Keratinocyte (primary cell): ENCODE measurements around the gene ACTG1. TPM values are rescaled to one million over a fixed set of nuclear protein-coding genes. Genes with fewer than 3 reads are reported as not detected.

ENCODE experiments used
- DNase-seq: peaks from one replicate; pipeline ENCODE4 v3.0.0-alpha.2; 2011; ENCODE audit warnings: low read depth, missing footprints, low spot score
- FAIRE-seq: peaks from 2 replicates; lab custom pipeline; 2011; peaks lifted over from hg19 to GRCh38; lab: Jason Lieb, UNC
- H2AFZ ChIP-seq: 2 replicates; pipeline ENCODE4 v1.6.0; 2012; ENCODE audit warnings: low read length, control low read depth, inconsistent platforms; ENCODE audit not compliant: control insufficient read depth
- H3K27ac ChIP-seq: 2 replicates; pipeline ENCODE4 v1.5.1; 2011; ENCODE audit warnings: low read length; ENCODE audit not compliant: control insufficient read depth, insufficient read depth
- H3K27me3 ChIP-seq: 3 replicates; pipeline ENCODE4 v1.6.0; 2011; ENCODE audit warnings: low read length; ENCODE audit not compliant: control insufficient read depth, insufficient read depth; ENCODE audit errors: extremely low read depth
- H3K36me3 ChIP-seq, 2 experiments: 2 replicates in 1 of 2; 3 replicates in 1 of 2; pipeline ENCODE4 v1.5.1; 2011; ENCODE audit warnings: low read length in 2 of 2, mild to moderate bottlenecking in 1 of 2; ENCODE audit not compliant: control insufficient read depth in 2 of 2, insufficient read depth in 2 of 2; ENCODE audit errors: extremely low read depth in 1 of 2
- H3K4me1 ChIP-seq: 3 replicates; pipeline ENCODE4 v1.5.1; 2011; ENCODE audit warnings: low read length; ENCODE audit not compliant: control insufficient read depth, insufficient read depth; ENCODE audit errors: extremely low read depth
- H3K4me2 ChIP-seq: 3 replicates; pipeline ENCODE4 v1.6.0; 2011; ENCODE audit warnings: low read depth, low read length; ENCODE audit not compliant: control insufficient read depth, insufficient read depth; ENCODE audit errors: extremely low read depth
- H3K4me3 ChIP-seq, 3 experiments: fragments of 200-600 bp in 1 of 3; sonication (generic) in 1 of 3; 2 replicates in 2 of 3; 3 replicates in 1 of 3; pipeline ENCODE4 v1.5.1; 2011 to 2016; ENCODE audit warnings: low read length in 3 of 3, mild to moderate bottlenecking in 3 of 3, control low read depth in 2 of 3, inconsistent platforms in 1 of 3, low read depth in 1 of 3, mixed read lengths in 1 of 3, mixed run types in 1 of 3, moderate library complexity in 1 of 3; ENCODE audit not compliant: control insufficient read depth in 2 of 3, insufficient read depth in 2 of 3; ENCODE audit errors: extremely low read depth in 1 of 3
- H3K79me2 ChIP-seq: 2 replicates; pipeline ENCODE4 v1.6.0; 2012; ENCODE audit warnings: low read length; ENCODE audit not compliant: control insufficient read depth, insufficient read depth
- H3K9ac ChIP-seq: 3 replicates; pipeline ENCODE4 v1.6.0; 2011; ENCODE audit warnings: low read length; ENCODE audit not compliant: control insufficient read depth, insufficient read depth; ENCODE audit errors: extremely low read depth
- H3K9me1 ChIP-seq: 3 replicates; pipeline ENCODE4 v1.6.0; 2011; ENCODE audit warnings: low read length; ENCODE audit not compliant: control insufficient read depth, insufficient read depth; ENCODE audit errors: extremely low read depth
- H3K9me3 ChIP-seq: 2 replicates; pipeline ENCODE4 v1.5.1; 2012; ENCODE audit warnings: low read depth, low read length; ENCODE audit not compliant: control insufficient read depth
- H4K20me1 ChIP-seq: 3 replicates; pipeline ENCODE4 v1.6.0; 2011; ENCODE audit warnings: low read length; ENCODE audit not compliant: control insufficient read depth, insufficient read depth; ENCODE audit errors: extremely low read depth
- CTCF ChIP-seq, 3 experiments: IDR thresholded peaks in 1 of 3; conservative IDR thresholded peaks in 1 of 3; optimal IDR thresholded peaks in 1 of 3; 2 replicates in 2 of 3; 3 replicates in 1 of 3; pipeline versions ENCODE3 to v1.5.1; 2011; ENCODE audit warnings: low read length in 3 of 3, mild to moderate bottlenecking in 3 of 3, moderate library complexity in 2 of 3, control low read depth in 1 of 3, inconsistent platforms in 1 of 3; ENCODE audit not compliant: insufficient read depth in 2 of 3; ENCODE audit errors: extremely low read depth in 1 of 3
- EZH2 ChIP-seq: IDR thresholded peaks from one replicate; pipeline ENCODE4 v1.6.1; 2012; ENCODE audit warnings: inconsistent platforms, mild to moderate bottlenecking, low read length, moderate library complexity
- dilution Hi-C: fragments of 300-500 bp; cut with MboI; formaldehyde crosslinking; loops from one replicate; pipeline ENCODE4 v1.7.0; 2020; ENCODE audit warnings: low sequenced_read_pairs; ENCODE audit not compliant: extremely low pct_ligation_motif_present
- polyA plus RNA-seq, 5 experiments: library from polyadenylated mRNA; depleted of rRNA in 3 of 5; stranded (reverse) in 3 of 5; stranded (forward) in 1 of 5; unstranded in 1 of 5; fragments of >200 nt; gene quantifications; 1 replicate in 1 of 5; 2 replicates in 3 of 5; 3 replicates in 1 of 5; pipeline versions ENCODE4 v1.2.1 to v1.2.3, GENCODE V29; 2011 to 2012; ENCODE audit warnings: missing spikeins in 2 of 5, low read depth in 1 of 5, low replicate concordance in 1 of 5

ACTG1 gene
- polyA plus RNA-seq, 1 donor (not counting 4 experiments of a cell fraction or from before 2014, with no cell fraction given): 1,867 TPM

GRCh38 chr17:81484195-81484979 is 28.2 kb downstream of the ACTG1 start:
- dilution Hi-C loops: no loop called here
- Histone ChIP-seq H2AFZ (peak overlapping the region; percentile 90), H3K27ac (no peak overlapping the region), H3K9me3 (no peaks in the 10 kb centered on the region), H3K36me3 (no peaks in the 10 kb centered on the region), H3K9me1 (no peaks in the 10 kb centered on the region), H3K4me2 (peak overlapping the region; percentile 79), H4K20me1 (no peaks in the 10 kb centered on the region), H3K4me1 (peaks cover 4% of the 10 kb centered on the region), H3K79me2 (no peaks in the 10 kb centered on the region), H3K9ac (peak overlapping the region; percentile 28), H3K4me3 (peak overlapping the region; percentile 17 to 51 (median 42)), H3K27me3 (peaks cover 26% of the 10 kb centered on the region)
- DNase-seq: no peak
- TF ChIP-seq EZH2: no peak
- peak; percentile 66 to 88 (median 80) for TF ChIP-seq CTCF (optimal IDR thresholded peaks at IDR 0.05 in 1 of 3, IDR thresholded peaks at IDR 0.05 in 1 of 3, conservative IDR thresholded peaks at IDR 0.05 in 1 of 3; ENCODE audit: extremely low read depth in 1 of 3, insufficient read depth in 2 of 3, low read length in 3 of 3)
- no peak for FAIRE-seq

- Histone ChIP-seq H2AFZ (peak overlapping the region; percentile 90), H3K9ac (peak overlapping the region; percentile 28), H3K4me1 (peaks cover 4% of the 10 kb centered on the region), H3K9me1 (no peaks in the 10 kb centered on the region), H3K27ac (no peak overlapping the region), H3K4me2 (peak overlapping the region; percentile 79), H3K9me3 (no peaks in the 10 kb centered on the region), H3K4me3 (peak overlapping the region; percentile 17 to 51 (median 42)), H4K20me1 (no peaks in the 10 kb centered on the region), H3K27me3 (peaks cover 23% of the 10 kb centered on the region), H3K36me3 (no peaks in the 10 kb centered on the region), H3K79me2 (no peaks in the 10 kb centered on the region)
- FAIRE-seq: no peak
- dilution Hi-C loops: no loop called here
- DNase-seq: no peak
- TF ChIP-seq EZH2: no peak
- TF ChIP-seq CTCF (optimal IDR thresholded peaks at IDR 0.05 in 1 of 3, IDR thresholded peaks at IDR 0.05 in 1 of 3, conservative IDR thresholded peaks at IDR 0.05 in 1 of 3; ENCODE audit: extremely low read depth in 1 of 3, insufficient read depth in 2 of 3, low read length in 3 of 3): no peak
Measured at GRCh38 chr17:81483862-81484194, 28.8 kb downstream of the ACTG1 start.
